Measurements from ENCODE around the gene CES3. TPM values are rescaled to one million over a fixed set of nuclear protein-coding genes. Genes with fewer than 3 reads are reported as not detected.

The CES3 gene
- total RNA-seq, 3 donors from 2014 or later, result 86.5 to 264 (median 199) TPM

DNA sequence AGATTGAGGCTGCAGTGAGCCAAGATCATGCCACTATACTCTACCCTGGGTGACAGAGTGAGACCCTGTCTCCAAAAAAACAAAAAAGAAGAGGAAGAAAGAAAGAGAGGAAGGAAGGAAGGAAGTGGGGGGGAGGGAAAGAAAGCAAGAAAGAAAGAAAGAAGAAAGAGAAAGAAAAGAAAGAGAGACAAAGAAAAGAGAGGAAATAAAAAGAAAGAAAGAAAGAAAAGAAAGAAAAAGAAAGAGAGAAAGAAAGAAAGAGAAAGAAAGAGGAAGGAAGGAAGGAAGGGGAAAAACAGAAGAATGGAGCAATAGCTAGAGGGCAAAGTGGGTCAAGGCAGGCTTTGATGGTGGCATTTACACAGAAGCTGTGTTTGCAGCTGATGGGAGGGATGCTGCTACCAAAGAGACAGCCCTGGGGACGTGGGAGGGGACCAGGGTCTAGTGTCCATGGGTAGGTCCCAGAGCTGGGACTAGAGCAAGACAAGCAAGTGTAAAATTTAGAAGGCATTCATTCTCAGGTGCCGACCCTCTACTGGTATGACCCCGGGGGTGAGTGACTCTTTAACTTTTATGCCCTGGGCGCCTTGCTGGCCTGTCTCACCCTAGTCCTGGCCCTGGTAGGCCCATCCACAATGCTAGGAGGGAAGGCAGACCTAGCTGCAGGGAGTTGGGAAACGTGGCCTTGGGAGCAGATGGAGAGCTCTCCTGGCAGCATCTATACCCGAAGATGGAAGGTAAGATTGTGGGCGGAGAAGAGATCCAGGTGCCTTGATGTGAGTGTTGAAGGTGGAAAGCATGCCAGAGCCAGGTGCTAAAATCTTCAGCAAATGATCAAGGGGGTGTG is 2.0 kb upstream of the CES3 start:
- no peak for ATAC-seq
- TF ChIP-seq, protein P1, sequence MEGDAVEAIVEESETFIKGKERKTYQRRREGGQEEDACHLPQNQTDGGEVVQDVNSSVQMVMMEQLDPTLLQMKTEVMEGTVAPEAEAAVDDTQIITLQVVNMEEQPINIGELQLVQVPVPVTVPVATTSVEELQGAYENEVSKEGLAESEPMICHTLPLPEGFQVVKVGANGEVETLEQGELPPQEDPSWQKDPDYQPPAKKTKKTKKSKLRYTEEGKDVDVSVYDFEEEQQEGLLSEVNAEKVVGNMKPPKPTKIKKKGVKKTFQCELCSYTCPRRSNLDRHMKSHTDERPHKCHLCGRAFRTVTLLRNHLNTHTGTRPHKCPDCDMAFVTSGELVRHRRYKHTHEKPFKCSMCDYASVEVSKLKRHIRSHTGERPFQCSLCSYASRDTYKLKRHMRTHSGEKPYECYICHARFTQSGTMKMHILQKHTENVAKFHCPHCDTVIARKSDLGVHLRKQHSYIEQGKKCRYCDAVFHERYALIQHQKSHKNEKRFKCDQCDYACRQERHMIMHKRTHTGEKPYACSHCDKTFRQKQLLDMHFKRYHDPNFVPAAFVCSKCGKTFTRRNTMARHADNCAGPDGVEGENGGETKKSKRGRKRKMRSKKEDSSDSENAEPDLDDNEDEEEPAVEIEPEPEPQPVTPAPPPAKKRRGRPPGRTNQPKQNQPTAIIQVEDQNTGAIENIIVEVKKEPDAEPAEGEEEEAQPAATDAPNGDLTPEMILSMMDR (IDR thresholded peaks at IDR 0.05), result no peak
- DNase-seq, result no peak
- Histone ChIP-seq H3K36me3 (ENCODE audit: low read depth) (no peaks in the 10 kb centered on the region), H3K4me3 (no peak overlapping the region), H3K4me1 (ENCODE audit: low read depth) (peaks cover 43% of the 10 kb centered on the region), H3K9me3 (no peaks in the 10 kb centered on the region)
- intact Hi-C loops (cut with DNase I, micrococcal nuclease), result loop anchor here in 1 of 2 donors (10.0 kb wide), 1 partner anchor 196 kb away; the partner anchor contains the start of genes B3GNT9, FBXL8 and TRADD

DNA sequence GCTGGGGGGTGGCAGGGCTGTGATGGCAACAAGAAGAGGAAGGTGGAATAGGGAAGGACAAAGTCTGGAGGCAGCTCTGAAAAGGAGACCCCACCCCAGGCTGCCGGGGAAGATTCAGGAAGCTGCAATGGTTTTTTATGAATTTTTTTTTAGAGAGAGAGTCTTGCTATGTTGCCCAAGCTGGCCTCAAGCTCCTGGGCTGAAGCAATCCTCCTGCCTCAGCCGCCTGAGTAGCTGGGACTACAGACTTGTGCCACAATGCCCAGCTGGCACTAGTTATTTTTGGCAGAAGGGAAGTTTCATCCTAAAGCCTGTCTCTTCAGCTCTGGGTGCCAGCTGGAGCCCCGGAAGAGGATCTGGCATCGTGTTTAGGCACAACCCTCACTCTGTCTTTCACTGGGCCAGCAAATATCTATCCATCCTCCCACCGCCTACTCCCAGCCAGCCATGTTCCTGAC is 1.3 kb upstream of the CES3 start:
- TF ChIP-seq, protein P1 (IDR thresholded peaks at IDR 0.05), result no peak
- Histone ChIP-seq H3K4me3 (no peak overlapping the region), H3K4me1 (ENCODE audit: low read depth) (peaks cover 41% of the 10 kb centered on the region), H3K36me3 (ENCODE audit: low read depth) (no peaks in the 10 kb centered on the region), H3K9me3 (no peaks in the 10 kb centered on the region)
- intact Hi-C loops (cut with DNase I, micrococcal nuclease), result loop anchor here in 1 of 2 donors (10.0 kb wide), 1 partner anchor 195 kb away; the partner anchor contains the start of genes B3GNT9, FBXL8 and TRADD
- DNase-seq (peak in 2 of 3 donors; percentile 48 to 52), ATAC-seq (peak; percentile 7)

DNA sequence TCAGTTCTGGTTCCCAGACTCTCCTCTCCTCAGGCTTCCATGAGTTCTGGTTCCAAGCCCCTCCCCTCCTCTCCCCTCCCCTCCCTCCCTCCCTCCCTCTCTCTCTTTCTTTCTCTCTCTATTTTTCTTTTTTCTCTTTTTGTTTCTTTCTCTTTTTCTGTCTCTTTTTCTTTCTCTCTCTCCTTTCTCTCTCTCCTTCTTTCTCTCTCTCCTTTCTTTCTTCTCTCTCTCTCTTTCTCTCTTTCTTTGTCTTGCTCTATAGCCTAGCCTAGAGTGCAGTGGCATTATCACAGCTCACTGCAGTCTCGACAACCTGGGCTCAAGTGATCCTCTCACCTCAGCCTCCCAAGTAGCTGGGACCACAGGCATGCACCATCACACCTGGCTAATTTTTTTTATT is 796 bp upstream of the CES3 start:
- Histone ChIP-seq H3K36me3 (ENCODE audit: low read depth) (no peaks in the 10 kb centered on the region), H3K9me3 (no peaks in the 10 kb centered on the region), H3K4me3 (no peak overlapping the region), H3K4me1 (ENCODE audit: low read depth) (peaks cover 36% of the 10 kb centered on the region)
- DNase-seq (no peak), ATAC-seq (no peak)
- intact Hi-C loops (cut with DNase I, micrococcal nuclease), result no loop called here
- TF ChIP-seq, protein P1 (IDR thresholded peaks at IDR 0.05), result no peak

DNA sequence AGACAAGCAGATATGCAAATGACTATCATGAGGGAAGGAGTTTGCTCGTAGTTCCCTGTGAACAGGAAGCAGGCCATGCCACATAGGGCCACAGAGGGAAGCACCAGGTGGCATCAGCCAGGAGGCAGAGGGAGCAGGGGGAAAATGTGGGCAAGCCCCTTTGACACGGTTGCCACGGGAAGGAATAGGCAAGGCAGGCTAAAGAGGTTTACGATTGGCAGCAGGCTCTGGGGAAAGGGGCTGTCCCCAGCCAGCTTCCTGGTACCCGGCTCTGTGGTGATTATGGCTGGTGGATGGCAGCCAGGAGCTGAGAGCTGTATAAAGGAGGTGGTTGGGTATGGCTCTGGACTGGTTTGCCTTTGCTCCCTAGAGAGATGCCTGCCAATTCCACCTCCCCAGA is 848 bp downstream of the CES3 start:
- no peak overlapping the region for H3K4me3 ChIP-seq
- intact Hi-C loops (cut with DNase I, micrococcal nuclease), result no loop called here
- no peaks in the 10 kb centered on the region for H3K9me3 ChIP-seq
- no peaks in the 10 kb centered on the region for H3K36me3 ChIP-seq (ENCODE audit: low read depth)
- H3K4me1 ChIP-seq (ENCODE audit: low read depth), result peaks cover 25% of the 10 kb centered on the region
- peak; percentile 87 for ATAC-seq
- TF ChIP-seq, protein P1 (IDR thresholded peaks at IDR 0.05), result no peak
- peak; percentile 89 to 90 (median 90) for DNase-seq

DNA sequence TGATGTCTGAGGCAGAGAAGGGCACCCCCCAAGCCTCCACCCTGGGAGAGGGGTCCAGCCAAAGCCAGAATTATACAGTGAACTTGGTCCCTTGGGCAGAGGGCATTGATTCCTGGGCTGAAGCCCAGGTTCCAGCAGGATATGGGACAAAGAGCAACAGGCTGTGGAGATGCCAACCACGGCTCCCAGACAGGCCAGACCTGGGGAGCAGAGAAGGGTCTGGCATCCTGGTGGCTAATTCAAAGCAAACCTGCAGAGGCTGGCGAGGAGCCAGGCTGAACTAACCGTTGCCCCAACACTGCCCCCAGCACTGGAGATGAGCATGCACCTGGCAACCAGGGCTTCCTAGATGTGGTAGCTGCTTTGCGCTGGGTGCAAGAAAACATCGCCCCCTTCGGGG is 3.0 kb downstream of the CES3 start:
- TF ChIP-seq, protein P1 (IDR thresholded peaks at IDR 0.05), result no peak
- ATAC-seq (no peak), DNase-seq (no peak)
- intact Hi-C loops (cut with DNase I, micrococcal nuclease), result no loop called here
- Histone ChIP-seq H3K9me3 (no peaks in the 10 kb centered on the region), H3K36me3 (ENCODE audit: low read depth) (no peaks in the 10 kb centered on the region), H3K4me3 (no peak overlapping the region), H3K4me1 (ENCODE audit: low read depth) (peaks cover 19% of the 10 kb centered on the region)
